Fibroblast of lung (primary cell): ENCODE data around the gene TMOD4. TPM values are rescaled to one million over a fixed set of nuclear protein-coding genes. Genes with fewer than 3 reads are reported as not detected.
A peak's percentile ranks its signal among the peaks of the same experiment; 100 is the strongest.

ENCODE experiments used
- DNase-seq, 2 donors: peaks; one replicate each; pipeline versions ENCODE4 v3.0.0 to v3.0.0-alpha.2; 2010; ENCODE audit warnings: low read depth in 2 of 2
- H2AFZ ChIP-seq: 2 replicates; pipeline ENCODE4 v1.5.1; 2012; ENCODE audit warnings: low read length, control low read depth, inconsistent platforms
- H3K27ac ChIP-seq: 2 replicates; pipeline ENCODE4 v1.5.1; 2011; ENCODE audit warnings: low read length, control low read depth; ENCODE audit not compliant: insufficient read depth
- H3K27me3 ChIP-seq: 2 replicates; pipeline ENCODE4 v1.5.1; 2011; ENCODE audit warnings: mild to moderate bottlenecking, low read length; ENCODE audit not compliant: control insufficient read depth, insufficient read depth
- H3K36me3 ChIP-seq: 2 replicates; pipeline ENCODE4 v1.5.1; 2011; ENCODE audit warnings: low read length; ENCODE audit not compliant: control insufficient read depth, insufficient read depth
- H3K4me1 ChIP-seq: 2 replicates; pipeline ENCODE4 v1.5.1; 2011; ENCODE audit warnings: low read length; ENCODE audit not compliant: control insufficient read depth, insufficient read depth; ENCODE audit errors: extremely low read depth
- H3K4me2 ChIP-seq: 2 replicates; pipeline ENCODE4 v1.5.1; 2011; ENCODE audit warnings: low read length, control low read depth; ENCODE audit not compliant: insufficient read depth; ENCODE audit errors: extremely low read depth
- H3K4me3 ChIP-seq, 4 experiments: fragments of 200-600 bp in 1 of 4; sonication (generic) in 1 of 4; replicated peaks in 1 of 4; 2 replicates each; pipeline ENCODE4 v1.5.1; 2011 to 2016; ENCODE audit warnings: low read length in 4 of 4, low read depth in 3 of 4, mild to moderate bottlenecking in 3 of 4, control low read depth in 2 of 4, inconsistent platforms in 1 of 4, mixed read lengths in 1 of 4; ENCODE audit not compliant: insufficient read depth in 1 of 4; ENCODE audit errors: control extremely low read depth in 1 of 4
- H3K79me2 ChIP-seq: 2 replicates; pipeline ENCODE4 v1.5.1; 2012; ENCODE audit warnings: mild to moderate bottlenecking, low read length, inconsistent platforms; ENCODE audit not compliant: control insufficient read depth, insufficient read depth
- H3K9ac ChIP-seq: 2 replicates; pipeline ENCODE4 v1.5.1; 2011; ENCODE audit warnings: mild to moderate bottlenecking, low read length, control low read depth; ENCODE audit not compliant: insufficient read depth
- H3K9me3 ChIP-seq: 2 replicates; pipeline ENCODE4 v1.5.1; 2012; ENCODE audit warnings: low read depth, low read length; ENCODE audit not compliant: control insufficient read depth, insufficient read depth
- H4K20me1 ChIP-seq: 2 replicates; pipeline ENCODE4 v1.5.1; 2011; ENCODE audit warnings: low read length; ENCODE audit not compliant: control insufficient read depth, insufficient read depth; ENCODE audit errors: extremely low read depth
- EZH2 ChIP-seq: IDR thresholded peaks from 2 replicates; pipeline ENCODE4 v1.5.1; 2012; ENCODE audit warnings: low read length, control low read depth, mild to moderate bottlenecking; ENCODE audit errors: missing control alignments
- polyA plus RNA-seq, 2 donors: library from polyadenylated mRNA; depleted of rRNA in 1 of 2; stranded (reverse) in 1 of 2; unstranded in 1 of 2; fragments of >200 nt; gene quantifications; 2 replicates each; pipeline ENCODE4 v1.2.1, GENCODE V29; 2011 to 2012; ENCODE audit warnings: missing spikeins in 1 of 2
- total RNA-seq: library from RNA; depleted of rRNA; stranded (reverse); fragments of >200 nt; gene quantifications from 2 replicates; pipeline ENCODE4 v1.2.1, GENCODE V29; 2014
- TF ChIP-seq, protein P1 (sequence below), 2 donors: IDR thresholded peaks in 1 of 2; conservative IDR thresholded peaks in 1 of 2; 1 replicate in 1 of 2; 2 replicates in 1 of 2; pipeline ENCODE4 v1.5.1; 2011 to 2012; ENCODE audit warnings: low read length in 2 of 2, control low read depth in 1 of 2, inconsistent platforms in 1 of 2, low read depth in 1 of 2, mild to moderate bottlenecking in 1 of 2

TMOD4 gene
- total and polyA plus RNA-seq, 2 donors (not counting 1 experiment from before 2014, with no cell fraction given), result 0.41 TPM; not detected in 1

DNA sequence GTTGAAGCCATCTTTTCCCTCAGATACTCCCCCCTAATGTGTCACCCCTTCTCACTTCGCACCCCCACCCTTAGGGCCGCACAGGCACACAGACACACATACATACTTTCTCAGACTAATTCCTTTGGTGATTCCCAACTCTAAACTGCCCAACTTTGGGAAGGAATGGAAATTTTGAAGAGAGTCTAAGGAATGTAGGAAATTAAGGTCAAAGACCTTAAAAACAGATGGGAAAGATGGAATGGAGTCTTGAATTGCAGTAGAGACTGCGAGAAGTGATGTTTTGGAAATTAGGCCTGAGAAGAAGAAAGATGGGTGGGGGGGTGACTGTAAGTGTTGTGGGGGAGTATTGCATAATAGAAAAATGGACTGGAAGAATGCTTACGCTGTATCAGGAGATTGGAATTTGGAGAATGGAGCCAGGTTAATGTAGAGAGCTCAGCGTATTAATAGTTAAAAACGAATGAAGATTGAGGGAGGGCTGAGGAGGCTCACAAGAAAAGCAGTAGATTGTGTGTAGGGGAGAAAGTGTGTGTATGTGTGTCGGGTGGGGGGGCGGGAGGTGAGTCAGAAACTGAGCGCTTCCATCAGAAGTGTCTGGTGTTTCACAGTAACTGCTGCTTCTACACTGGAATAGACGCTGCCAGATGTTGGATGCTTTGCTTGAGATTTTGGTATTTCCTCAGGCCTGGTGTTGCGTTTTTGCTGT is 24.2 kb upstream of the TMOD4 start:
- peak; percentile 80 to 94 for DNase-seq
- Histone ChIP-seq H3K4me2 (peak overlapping the region; percentile 91), H3K4me3 (peak overlapping the region; percentile 79 to 99 (median 96)), H3K4me1 (peaks cover 3% of the 10 kb centered on the region), H3K36me3 (no peaks in the 10 kb centered on the region), H2AFZ (no peak overlapping the region), H3K79me2 (peaks cover 60% of the 10 kb centered on the region), H3K27ac (peak overlapping the region; percentile 95), H3K9ac (peak overlapping the region; percentile 93), H3K27me3 (no peaks in the 10 kb centered on the region), H3K9me3 (no peaks in the 10 kb centered on the region), H4K20me1 (no peaks in the 10 kb centered on the region)
- TF ChIP-seq, protein P1, sequence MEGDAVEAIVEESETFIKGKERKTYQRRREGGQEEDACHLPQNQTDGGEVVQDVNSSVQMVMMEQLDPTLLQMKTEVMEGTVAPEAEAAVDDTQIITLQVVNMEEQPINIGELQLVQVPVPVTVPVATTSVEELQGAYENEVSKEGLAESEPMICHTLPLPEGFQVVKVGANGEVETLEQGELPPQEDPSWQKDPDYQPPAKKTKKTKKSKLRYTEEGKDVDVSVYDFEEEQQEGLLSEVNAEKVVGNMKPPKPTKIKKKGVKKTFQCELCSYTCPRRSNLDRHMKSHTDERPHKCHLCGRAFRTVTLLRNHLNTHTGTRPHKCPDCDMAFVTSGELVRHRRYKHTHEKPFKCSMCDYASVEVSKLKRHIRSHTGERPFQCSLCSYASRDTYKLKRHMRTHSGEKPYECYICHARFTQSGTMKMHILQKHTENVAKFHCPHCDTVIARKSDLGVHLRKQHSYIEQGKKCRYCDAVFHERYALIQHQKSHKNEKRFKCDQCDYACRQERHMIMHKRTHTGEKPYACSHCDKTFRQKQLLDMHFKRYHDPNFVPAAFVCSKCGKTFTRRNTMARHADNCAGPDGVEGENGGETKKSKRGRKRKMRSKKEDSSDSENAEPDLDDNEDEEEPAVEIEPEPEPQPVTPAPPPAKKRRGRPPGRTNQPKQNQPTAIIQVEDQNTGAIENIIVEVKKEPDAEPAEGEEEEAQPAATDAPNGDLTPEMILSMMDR (conservative IDR thresholded peaks at IDR 0.05 in 1 of 2, IDR thresholded peaks at IDR 0.05 in 1 of 2; ENCODE audit: low read depth in 1 of 2, low read length in 2 of 2), result no peak
- no peak for TF ChIP-seq EZH2

DNA sequence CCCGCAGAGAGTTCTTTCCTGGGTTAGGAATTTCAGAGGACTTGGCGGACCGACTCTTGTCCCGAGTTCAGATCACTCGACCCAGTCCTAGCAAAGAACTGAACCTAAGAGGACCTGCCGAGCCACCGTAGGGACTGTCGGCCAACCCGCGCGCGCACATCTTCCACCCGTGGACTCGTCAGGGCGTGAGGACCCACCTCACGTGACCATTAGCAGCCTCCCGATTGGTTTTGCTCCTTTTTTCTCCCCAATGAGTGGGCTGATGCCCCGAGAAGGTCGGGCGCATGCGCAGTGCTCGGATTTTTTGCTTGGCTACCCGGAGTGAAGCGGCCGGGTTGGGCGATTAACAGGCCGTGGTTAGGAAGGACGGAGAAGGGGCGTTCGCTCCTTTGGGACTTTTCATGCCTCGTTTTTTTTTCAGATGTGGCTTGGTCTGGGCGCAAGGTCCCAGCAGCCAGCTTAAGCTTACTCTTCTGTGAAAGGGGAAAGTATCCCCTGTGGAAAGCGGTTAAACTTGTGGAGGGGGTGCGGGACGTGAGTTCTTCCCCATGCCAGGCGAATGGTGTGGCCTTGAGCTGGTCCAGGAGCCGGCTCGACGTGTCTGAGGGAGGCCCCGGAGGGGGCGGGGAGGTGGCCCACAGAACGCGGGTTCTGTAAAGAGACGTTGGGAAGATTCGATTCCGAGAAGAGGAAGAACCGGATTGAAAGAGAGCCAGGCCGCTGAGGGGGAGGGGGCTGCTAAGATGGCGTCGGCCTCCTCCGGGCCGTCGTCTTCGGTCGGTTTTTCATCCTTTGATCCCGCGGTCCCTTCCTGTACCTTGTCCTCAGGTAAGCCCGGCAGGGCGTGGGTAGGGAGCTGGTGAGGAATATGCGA is 22.7 kb upstream of the TMOD4 start, which contains the start of gene PIP5K1A:
Gene PIP5K1A, plus strand, starts transcription at position 299 of the 874 bp plus-strand sequence. Its CDS starts 445 bp downstream, at position 744.
- Histone ChIP-seq H3K9ac (peak within 1 kb of the TSS; percentile 93), H3K36me3 (no peaks in the 10 kb centered on the region), H3K4me2 (peak within 1 kb of the TSS; percentile 93), H4K20me1 (no peaks in the 10 kb centered on the region), H3K27ac (peak within 1 kb of the TSS; percentile 95), H2AFZ (peak within 1 kb of the TSS; percentile 3), H3K4me1 (peaks cover 5% of the 10 kb centered on the region), H3K9me3 (no peaks in the 10 kb centered on the region), H3K4me3 (peak within 1 kb of the TSS; percentile 79 to 99 (median 96)), H3K27me3 (no peaks in the 10 kb centered on the region), H3K79me2 (peaks cover 45% of the 10 kb centered on the region)
- DNase-seq, result peak; percentile 96 to 98
- TF ChIP-seq, protein P1 (conservative IDR thresholded peaks at IDR 0.05 in 1 of 2, IDR thresholded peaks at IDR 0.05 in 1 of 2; ENCODE audit: low read depth in 1 of 2, low read length in 2 of 2), result no peak
- no peak for TF ChIP-seq EZH2

DNA sequence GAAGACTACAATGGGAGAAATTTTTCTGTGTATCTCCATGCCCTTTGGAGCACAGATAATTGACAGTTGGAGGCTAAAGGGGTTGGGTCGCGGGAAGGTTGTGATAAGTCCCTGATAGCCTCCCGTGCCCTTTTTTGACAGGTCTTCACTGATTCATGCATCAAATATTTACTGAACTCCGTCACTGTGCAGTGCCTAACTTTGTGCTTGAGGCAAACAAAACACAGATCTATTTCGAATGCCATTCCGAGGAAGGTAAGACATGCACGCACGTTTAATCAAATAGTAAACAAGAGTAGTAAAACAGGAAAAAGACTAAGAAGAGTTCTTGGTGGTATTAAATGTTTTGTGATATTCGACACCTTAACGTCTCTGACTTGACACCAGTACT is 22.1 kb upstream of the TMOD4 start:
- DNase-seq, result no peak
- Histone ChIP-seq H3K9me3 (no peaks in the 10 kb centered on the region), H3K4me2 (peak overlapping the region; percentile 93), H3K4me1 (peaks cover 5% of the 10 kb centered on the region), H2AFZ (peak overlapping the region; percentile 3), H3K27me3 (no peaks in the 10 kb centered on the region), H3K27ac (peak overlapping the region; percentile 95), H3K9ac (no peak overlapping the region), H4K20me1 (no peaks in the 10 kb centered on the region), H3K79me2 (peaks cover 39% of the 10 kb centered on the region), H3K4me3 (peak overlapping the region; percentile 79 to 99 (median 96)), H3K36me3 (no peaks in the 10 kb centered on the region)
- TF ChIP-seq, protein P1 (conservative IDR thresholded peaks at IDR 0.05 in 1 of 2, IDR thresholded peaks at IDR 0.05 in 1 of 2; ENCODE audit: low read depth in 1 of 2, low read length in 2 of 2), result no peak
- no peak for TF ChIP-seq EZH2
